ENCODE data around the gene KCNA2. TPM values are rescaled to one million over a fixed set of nuclear protein-coding genes. Genes with fewer than 3 reads are reported as not detected.

KCNA2 gene
- total and polyA plus RNA-seq, 2 donors (not counting 1 experiment from before 2014, with no cell fraction given), result 0.39 to 0.59 TPM

DNA sequence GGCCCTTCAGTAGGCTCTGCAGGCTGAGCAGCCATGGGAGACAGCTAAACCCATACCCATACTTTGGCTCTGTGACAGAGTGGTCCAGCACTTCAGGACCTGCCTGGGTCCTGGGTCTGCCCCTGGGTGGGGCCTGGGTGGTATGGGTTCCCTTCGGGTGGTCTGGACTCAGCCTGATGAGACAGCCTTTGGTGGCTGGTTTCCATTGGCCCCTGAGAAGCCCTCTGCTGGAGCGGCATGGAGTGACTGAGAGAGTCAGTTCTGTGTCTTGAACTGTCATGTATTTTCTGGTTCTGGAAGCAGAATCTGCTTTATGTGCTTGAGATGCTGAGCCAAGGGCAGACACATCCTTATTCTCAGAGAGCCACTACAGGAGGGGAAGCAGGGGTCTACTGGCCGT lies 31.3 kb upstream of the KCNA2 start:
- ATAC-seq (ENCODE audit: low read depth) (no peak), DNase-seq (no peak)
- Mint-ChIP-seq H3K4me3 (no peak overlapping the region), H3K9me3 (ENCODE audit: insufficient read depth) (no peaks in the 10 kb centered on the region), H3K27ac (no peak overlapping the region), H3K4me1 (peaks cover 53% of the 10 kb centered on the region), H3K27me3 (no peaks in the 10 kb centered on the region)
- Histone ChIP-seq H3K27ac (ENCODE audit: low read length in 2 of 2) (no peak overlapping the region), H3K79me2 (ENCODE audit: control insufficient read depth, insufficient read depth, low read length) (no peaks in the 10 kb centered on the region), H3K27me3 (replicated peaks in 1 of 4; ENCODE audit: control extremely low read depth in 1 of 4, control insufficient read depth in 3 of 4, insufficient read depth in 4 of 4, low read length in 3 of 4) (no peaks in the 10 kb centered on the region), H3K4me1 (ENCODE audit: control insufficient read depth in 2 of 2, insufficient read depth in 2 of 2, low read length in 2 of 2) (peaks cover 49 to 50% of the 10 kb centered on the region in 2 donors), H3K36me3 (replicated peaks in 1 of 2; ENCODE audit: control extremely low read depth in 1 of 2, control insufficient read depth in 1 of 2, extremely low read depth in 1 of 2, insufficient read depth in 2 of 2, low read length in 1 of 2) (no peaks in the 10 kb centered on the region), H3K4me3 (ENCODE audit: control extremely low read depth in 1 of 5, extremely low read depth in 1 of 5, insufficient read depth in 1 of 5, low read depth in 2 of 5, low read length in 4 of 5) (no peak overlapping the region), H4K20me1 (ENCODE audit: control insufficient read depth, insufficient read depth, low read length, poor library complexity, severe bottlenecking) (no peaks in the 10 kb centered on the region), H3K9ac (ENCODE audit: low read length) (no peak overlapping the region), H2AFZ (ENCODE audit: insufficient read depth, low read depth, low read length, poor library complexity, severe bottlenecking) (no peak overlapping the region), H3K4me2 (replicated peaks; ENCODE audit: low read depth, low read length, poor library complexity, severe bottlenecking) (no peak overlapping the region), H3K9me3 (ENCODE audit: control extremely low read depth in 1 of 3, control insufficient read depth in 2 of 3, insufficient read depth in 1 of 3, low read length in 2 of 3) (no peaks in the 10 kb centered on the region)
- WGBS (ENCODE audit: insufficient coverage), result 90% methylated on average over 2 of the region's 3 CpGs
- TF ChIP-seq, protein P1, sequence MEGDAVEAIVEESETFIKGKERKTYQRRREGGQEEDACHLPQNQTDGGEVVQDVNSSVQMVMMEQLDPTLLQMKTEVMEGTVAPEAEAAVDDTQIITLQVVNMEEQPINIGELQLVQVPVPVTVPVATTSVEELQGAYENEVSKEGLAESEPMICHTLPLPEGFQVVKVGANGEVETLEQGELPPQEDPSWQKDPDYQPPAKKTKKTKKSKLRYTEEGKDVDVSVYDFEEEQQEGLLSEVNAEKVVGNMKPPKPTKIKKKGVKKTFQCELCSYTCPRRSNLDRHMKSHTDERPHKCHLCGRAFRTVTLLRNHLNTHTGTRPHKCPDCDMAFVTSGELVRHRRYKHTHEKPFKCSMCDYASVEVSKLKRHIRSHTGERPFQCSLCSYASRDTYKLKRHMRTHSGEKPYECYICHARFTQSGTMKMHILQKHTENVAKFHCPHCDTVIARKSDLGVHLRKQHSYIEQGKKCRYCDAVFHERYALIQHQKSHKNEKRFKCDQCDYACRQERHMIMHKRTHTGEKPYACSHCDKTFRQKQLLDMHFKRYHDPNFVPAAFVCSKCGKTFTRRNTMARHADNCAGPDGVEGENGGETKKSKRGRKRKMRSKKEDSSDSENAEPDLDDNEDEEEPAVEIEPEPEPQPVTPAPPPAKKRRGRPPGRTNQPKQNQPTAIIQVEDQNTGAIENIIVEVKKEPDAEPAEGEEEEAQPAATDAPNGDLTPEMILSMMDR (IDR thresholded peaks at IDR 0.05), result no peak
- TF ChIP-seq EZH2 (IDR thresholded peaks at IDR 0.05; ENCODE audit: borderline replicate concordance, insufficient read depth, low read depth, low read length, poor library complexity, severe bottlenecking), result no peak
- ChIA-PET CTCF (interaction anchor here (1.3 to 11.9 kb wide), 6 partner anchors 11 to 146 kb away, joined by 4 to 155 read pairs (median 16); no protein-coding TSS in a partner anchor), POLR2A (no interaction called here)
- intact Hi-C loops (cut with micrococcal nuclease), result no loop called here

- peak overlapping the region; percentile 14 to 47 for H3K27ac ChIP-seq (ENCODE audit: low read length in 2 of 2)
- no peak overlapping the region for H2AFZ ChIP-seq (ENCODE audit: insufficient read depth, low read depth, low read length, poor library complexity, severe bottlenecking)
- Mint-ChIP-seq H3K27me3 (no peaks in the 10 kb centered on the region), H3K4me3 (peak overlapping the region; percentile 40), H3K27ac (peak overlapping the region; percentile 75), H3K4me1 (peaks cover 46% of the 10 kb centered on the region), H3K9me3 (ENCODE audit: insufficient read depth) (no peaks in the 10 kb centered on the region)
- no peaks in the 10 kb centered on the region for H4K20me1 ChIP-seq (ENCODE audit: control insufficient read depth, insufficient read depth, low read length, poor library complexity, severe bottlenecking)
- TF ChIP-seq, protein P1 (IDR thresholded peaks at IDR 0.05), result no peak
- TF ChIP-seq EZH2 (IDR thresholded peaks at IDR 0.05; ENCODE audit: borderline replicate concordance, insufficient read depth, low read depth, low read length, poor library complexity, severe bottlenecking), result no peak
- ChIA-PET POLR2A (no interaction called here), CTCF (interaction anchor here (0.8 to 11.9 kb wide), 6 partner anchors 12 to 223 kb away, joined by 3 to 155 read pairs (median 16); no protein-coding TSS in a partner anchor)
- H3K9me3 ChIP-seq (ENCODE audit: control extremely low read depth in 1 of 3, control insufficient read depth in 2 of 3, insufficient read depth in 1 of 3, low read length in 2 of 3), result no peaks in the 10 kb centered on the region
- H3K4me1 ChIP-seq (ENCODE audit: control insufficient read depth in 2 of 2, insufficient read depth in 2 of 2, low read length in 2 of 2), result peaks cover 53 to 56% of the 10 kb centered on the region in 2 donors
- intact Hi-C loops (cut with micrococcal nuclease), result no loop called here
- H3K79me2 ChIP-seq (ENCODE audit: control insufficient read depth, insufficient read depth, low read length), result no peaks in the 10 kb centered on the region
- no peak for ATAC-seq (ENCODE audit: low read depth)
- peak overlapping the region; percentile 0 for H3K9ac ChIP-seq (ENCODE audit: low read length)
- no peak overlapping the region for H3K4me3 ChIP-seq (ENCODE audit: control extremely low read depth in 1 of 5, extremely low read depth in 1 of 5, insufficient read depth in 1 of 5, low read depth in 2 of 5, low read length in 4 of 5)
- peak overlapping the region; percentile 43 for H3K4me2 ChIP-seq (replicated peaks; ENCODE audit: low read depth, low read length, poor library complexity, severe bottlenecking)
- no peaks in the 10 kb centered on the region for H3K27me3 ChIP-seq (replicated peaks in 1 of 4; ENCODE audit: control extremely low read depth in 1 of 4, control insufficient read depth in 3 of 4, insufficient read depth in 4 of 4, low read length in 3 of 4)
- no peaks in the 10 kb centered on the region for H3K36me3 ChIP-seq (replicated peaks in 1 of 2; ENCODE audit: control extremely low read depth in 1 of 2, control insufficient read depth in 1 of 2, extremely low read depth in 1 of 2, insufficient read depth in 2 of 2, low read length in 1 of 2)
- WGBS (ENCODE audit: insufficient coverage), result 93% methylated on average over 1 of the region's 4 CpGs
- peak; percentile 47 for DNase-seq
Observed at GRCh38 chr1:110636149-110636935, 30.2 kb upstream of the KCNA2 start.

Measured in B cell (primary cell).